ENCODE measurements around the gene SERPINB1. TPM values are rescaled to one million over a fixed set of nuclear protein-coding genes. Genes with fewer than 3 reads are reported as not detected.

Gene SERPINB1
- total RNA-seq, 1 donor, result 32.6 TPM

GRCh38 chr6:2800552-2801316 lies 40.9 kb downstream of the SERPINB1 start:
- Histone ChIP-seq H2AFZ (ENCODE audit: low read length) (no peak overlapping the region), H3K27me3 (ENCODE audit: insufficient read depth, low read length) (no peaks in the 10 kb centered on the region), H3K36me3 (ENCODE audit: insufficient read depth, low read length) (no peaks in the 10 kb centered on the region), H3K4me2 (ENCODE audit: insufficient read depth, low read length) (no peak overlapping the region), H3K79me2 (ENCODE audit: insufficient read depth, low read length) (no peaks in the 10 kb centered on the region), H4K20me1 (ENCODE audit: insufficient read depth, low read length) (no peaks in the 10 kb centered on the region), H3K27ac (ENCODE audit: low read depth, low read length) (no peak overlapping the region), H3K4me1 (ENCODE audit: insufficient read depth, low read length) (no peaks in the 10 kb centered on the region), H3K9me3 (ENCODE audit: low read depth, low read length) (no peaks in the 10 kb centered on the region), H3K4me3 (ENCODE audit: insufficient read depth, low read length) (no peak overlapping the region)
- no peak for DNase-seq (ENCODE audit: insufficient read length, low spot score, missing footprints)
- TF ChIP-seq CTCF (IDR thresholded peaks at IDR 0.05; ENCODE audit: extremely low read depth, low read depth, low read length), result no peak

GRCh38 chr6:2799936-2800527 lies 41.6 kb downstream of the SERPINB1 start:
- no peak overlapping the region for H3K4me3 ChIP-seq (ENCODE audit: insufficient read depth, low read length)
- H3K79me2 ChIP-seq (ENCODE audit: insufficient read depth, low read length), result no peaks in the 10 kb centered on the region
- DNase-seq (ENCODE audit: insufficient read length, low spot score, missing footprints), result no peak
- H3K27ac ChIP-seq (ENCODE audit: low read depth, low read length), result no peak overlapping the region
- H3K9me3 ChIP-seq (ENCODE audit: low read depth, low read length), result no peaks in the 10 kb centered on the region
- H3K4me2 ChIP-seq (ENCODE audit: insufficient read depth, low read length), result no peak overlapping the region
- H2AFZ ChIP-seq (ENCODE audit: low read length), result no peak overlapping the region
- H3K4me1 ChIP-seq (ENCODE audit: insufficient read depth, low read length), result no peaks in the 10 kb centered on the region
- no peaks in the 10 kb centered on the region for H4K20me1 ChIP-seq (ENCODE audit: insufficient read depth, low read length)
- H3K36me3 ChIP-seq (ENCODE audit: insufficient read depth, low read length), result no peaks in the 10 kb centered on the region
- H3K27me3 ChIP-seq (ENCODE audit: insufficient read depth, low read length), result no peaks in the 10 kb centered on the region
- no peak for TF ChIP-seq CTCF (IDR thresholded peaks at IDR 0.05; ENCODE audit: extremely low read depth, low read depth, low read length)

- H3K9me3 ChIP-seq (ENCODE audit: low read depth, low read length), result no peaks in the 10 kb centered on the region
- no peak overlapping the region for H3K27ac ChIP-seq (ENCODE audit: low read depth, low read length)
- H3K4me2 ChIP-seq (ENCODE audit: insufficient read depth, low read length), result no peak overlapping the region
- no peaks in the 10 kb centered on the region for H3K36me3 ChIP-seq (ENCODE audit: insufficient read depth, low read length)
- H3K79me2 ChIP-seq (ENCODE audit: insufficient read depth, low read length), result no peaks in the 10 kb centered on the region
- H3K27me3 ChIP-seq (ENCODE audit: insufficient read depth, low read length), result no peaks in the 10 kb centered on the region
- H3K4me1 ChIP-seq (ENCODE audit: insufficient read depth, low read length), result peaks cover 4% of the 10 kb centered on the region
- H2AFZ ChIP-seq (ENCODE audit: low read length), result no peak overlapping the region
- no peak for DNase-seq (ENCODE audit: insufficient read length, low spot score, missing footprints)
- no peak overlapping the region for H3K4me3 ChIP-seq (ENCODE audit: insufficient read depth, low read length)
- H4K20me1 ChIP-seq (ENCODE audit: insufficient read depth, low read length), result no peaks in the 10 kb centered on the region
- no peak for TF ChIP-seq CTCF (IDR thresholded peaks at IDR 0.05; ENCODE audit: extremely low read depth, low read depth, low read length)
Measured at GRCh38 chr6:2798586-2799134, 43.0 kb downstream of the SERPINB1 start.

- DNase-seq (ENCODE audit: insufficient read length, low spot score, missing footprints), result no peak
- Histone ChIP-seq H3K27ac (ENCODE audit: low read depth, low read length) (no peak overlapping the region), H3K27me3 (ENCODE audit: insufficient read depth, low read length) (no peaks in the 10 kb centered on the region), H3K4me2 (ENCODE audit: insufficient read depth, low read length) (no peak overlapping the region), H3K79me2 (ENCODE audit: insufficient read depth, low read length) (no peaks in the 10 kb centered on the region), H4K20me1 (ENCODE audit: insufficient read depth, low read length) (no peaks in the 10 kb centered on the region), H3K36me3 (ENCODE audit: insufficient read depth, low read length) (no peaks in the 10 kb centered on the region), H3K4me3 (ENCODE audit: insufficient read depth, low read length) (no peak overlapping the region), H3K4me1 (ENCODE audit: insufficient read depth, low read length) (peaks cover 4% of the 10 kb centered on the region), H2AFZ (ENCODE audit: low read length) (no peak overlapping the region), H3K9me3 (ENCODE audit: low read depth, low read length) (no peaks in the 10 kb centered on the region)
- no peak for TF ChIP-seq CTCF (IDR thresholded peaks at IDR 0.05; ENCODE audit: extremely low read depth, low read depth, low read length)
Measured at GRCh38 chr6:2797564-2798031, 44.1 kb downstream of the SERPINB1 start.
